Activated CD4-positive, alpha-beta T cell treated with anti-CD3 and anti-CD28 coated beads for 1 hour (primary cell): ENCODE results near the gene CCNY.
"Not testable (repeated sequence)": the region's sequence is repeated elsewhere in the genome, so short reads cannot be mapped to it uniquely, and the experiment has no call there.

Source experiments
- DNase-seq: peaks from one replicate; pipeline ENCODE4 v3.0.0-alpha.2; 2020

Gene CCNY

GRCh38 chr10:35336084-35336831 is at the start of gene CCNY:
CCNY (plus strand) TSS chr10:35336509; CDS start chr10:35337054, 545 bp downstream.
- DNase-seq: peak; percentile 64

GRCh38 chr10:35289198-35289597 is 47.1 kb upstream of the CCNY start:
- no peak for DNase-seq

- DNase-seq: no peak
These were observed 41.8 kb upstream of the CCNY start for GRCh38 chr10:35294506-35294905.

- DNase-seq: no peak
These were observed 37.3 kb upstream of the CCNY start for GRCh38 chr10:35299016-35299415.

GRCh38 chr10:35300063-35300699 is 36.1 kb upstream of the CCNY start:
- no peak for DNase-seq

- no peak for DNase-seq
These were observed 31.7 kb upstream of the CCNY start for GRCh38 chr10:35304649-35305048.

GRCh38 chr10:35306852-35307251 is 29.5 kb upstream of the CCNY start:
- DNase-seq: no peak

- no peak for DNase-seq
These were observed 29.0 kb upstream of the CCNY start for GRCh38 chr10:35307297-35307696.

GRCh38 chr10:35308809-35309208 is 27.5 kb upstream of the CCNY start:
- DNase-seq: no peak

- DNase-seq: not testable (repeated sequence)
These were observed 22.2 kb upstream of the CCNY start for GRCh38 chr10:35314142-35314541.

- DNase-seq: not testable (repeated sequence)
These were observed 21.1 kb upstream of the CCNY start for GRCh38 chr10:35315235-35315634.

GRCh38 chr10:35316218-35316967 is 19.9 kb upstream of the CCNY start:
- DNase-seq: no peak

GRCh38 chr10:35318551-35318950 is 17.8 kb upstream of the CCNY start:
- no peak for DNase-seq

- DNase-seq: no peak
These were observed 16.0 kb upstream of the CCNY start for GRCh38 chr10:35320341-35320740.

- DNase-seq: no peak
These were observed 13.7 kb upstream of the CCNY start for GRCh38 chr10:35322636-35323035.

GRCh38 chr10:35324196-35324595 is 12.1 kb upstream of the CCNY start:
- DNase-seq: no peak

- no peak for DNase-seq
These were observed 9.7 kb upstream of the CCNY start for GRCh38 chr10:35326466-35327235.

GRCh38 chr10:35327790-35328403 is 8.4 kb upstream of the CCNY start:
- DNase-seq: no peak

GRCh38 chr10:35328404-35329037 is 7.8 kb upstream of the CCNY start:
- no peak for DNase-seq

- DNase-seq: no peak
These were observed 6.8 kb upstream of the CCNY start for GRCh38 chr10:35329520-35329919.

- no peak for DNase-seq
These were observed 4.2 kb upstream of the CCNY start for GRCh38 chr10:35331894-35332640.
